HepG2 (cell line): ENCODE results near the gene ZDHHC24. TPM values are rescaled to one million over a fixed set of nuclear protein-coding genes. Genes with fewer than 3 reads are reported as not detected.

Experiments
- DNMT3B ChIP-seq: conservative IDR thresholded peaks from 2 replicates; pipeline ENCODE4 v1.6.1; 2016; ENCODE audit warnings: missing biosample characterization, control low read depth
- EZH2 ChIP-seq: conservative IDR thresholded peaks from 2 replicates; pipeline ENCODE4 v1.6.1; 2012; ENCODE audit warnings: mild to moderate bottlenecking, low read depth, low read length, moderate library complexity
- FOXK1 ChIP-seq: sonication (generic); formaldehyde crosslinking; IDR thresholded peaks from 2 replicates; pipeline ENCODE4 v1.4.0; 2020; ENCODE audit warnings: low read depth, missing genetic modification reagents, borderline replicate concordance
- JUN ChIP-seq: sonication (generic); formaldehyde crosslinking; IDR thresholded peaks from 2 replicates; pipeline ENCODE4 v1.4.0; 2020; ENCODE audit warnings: mild to moderate bottlenecking, missing genetic modification reagents
- KDM4B ChIP-seq: sonication (generic); formaldehyde crosslinking; IDR thresholded peaks from 2 replicates; pipeline ENCODE4 v1.4.0; 2020; ENCODE audit warnings: missing genetic modification reagents
- MAZ ChIP-seq, 2 experiments: sonication (generic) in 1 of 2; formaldehyde crosslinking in 1 of 2; IDR thresholded peaks; 2 replicates each; pipeline versions ENCODE4 v1.5.0 to v1.6.1; 2012 to 2020; ENCODE audit warnings: low read depth in 2 of 2, mild to moderate bottlenecking in 2 of 2, borderline replicate concordance in 1 of 2, improper control_type of control experiment in 1 of 2, low read length in 1 of 2, missing genetic modification reagents in 1 of 2, moderate library complexity in 1 of 2
- MTA1 ChIP-seq: sonication (generic); formaldehyde crosslinking; IDR thresholded peaks from 2 replicates; pipeline ENCODE4 v1.4.0; 2020; ENCODE audit warnings: missing genetic modification reagents, mild to moderate bottlenecking, borderline replicate concordance
- NR2F2 ChIP-seq: IDR thresholded peaks from 2 replicates; pipeline ENCODE4 v1.6.1; 2012; ENCODE audit warnings: low read depth, inconsistent platforms, borderline replicate concordance
- PITX1 ChIP-seq: sonication (generic); formaldehyde crosslinking; IDR thresholded peaks from 2 replicates; pipeline ENCODE4 v1.5.1; 2020; ENCODE audit warnings: mild to moderate bottlenecking, missing genetic modification reagents
- RXRB ChIP-seq: IDR thresholded peaks from 2 replicates; pipeline ENCODE4 v1.6.1; 2016; ENCODE audit warnings: borderline replicate concordance, missing genetic modification reagents, missing compliant biosample characterization
- ZC3H4 ChIP-seq: sonication (generic); formaldehyde crosslinking; IDR thresholded peaks from 2 replicates; pipeline ENCODE4 v1.4.0; 2020; ENCODE audit warnings: missing genetic modification reagents, borderline replicate concordance
- ZMYM3 ChIP-seq: sonication (generic); formaldehyde crosslinking; IDR thresholded peaks from 2 replicates; pipeline ENCODE4 v1.5.1; 2020; ENCODE audit warnings: mild to moderate bottlenecking, missing genetic modification reagents
- ZNF337 ChIP-seq: sonication (generic); formaldehyde crosslinking; IDR thresholded peaks from 2 replicates; pipeline ENCODE4 v1.5.1; 2020; ENCODE audit warnings: missing genetic modification reagents, low read depth, mild to moderate bottlenecking, borderline replicate concordance
- ZNF468 ChIP-seq: sonication (generic); formaldehyde crosslinking; IDR thresholded peaks from 2 replicates; pipeline ENCODE4 v1.8.0; 2022; ENCODE audit warnings: mild to moderate bottlenecking, moderate library complexity, missing genetic modification reagents
- ZNF484 ChIP-seq: sonication (generic); formaldehyde crosslinking; IDR thresholded peaks from 2 replicates; pipeline ENCODE4 v1.5.1; 2020; ENCODE audit warnings: mild to moderate bottlenecking, low read depth, missing genetic modification reagents, borderline replicate concordance
- ZNF773 ChIP-seq: sonication (generic); formaldehyde crosslinking; IDR thresholded peaks from 2 replicates; pipeline ENCODE4 v1.4.0; 2020; ENCODE audit warnings: missing genetic modification reagents, borderline replicate concordance
- ZNF850 ChIP-seq: sonication (generic); formaldehyde crosslinking; conservative IDR thresholded peaks from 2 replicates; pipeline ENCODE4 v1.9.0; 2021; ENCODE audit warnings: mild to moderate bottlenecking, missing genetic modification reagents
- ZNF883 ChIP-seq: sonication (generic); formaldehyde crosslinking; IDR thresholded peaks from 2 replicates; pipeline ENCODE4 v1.5.1; 2020; ENCODE audit warnings: mild to moderate bottlenecking, missing genetic modification reagents; ENCODE audit errors: not compliant biosample characterization
- ZSCAN30 ChIP-seq: sonication (generic); formaldehyde crosslinking; IDR thresholded peaks from 2 replicates; pipeline ENCODE4 v1.5.0; 2020; ENCODE audit warnings: mild to moderate bottlenecking, missing genetic modification reagents
- polyA plus RNA-seq, 8 experiments: library from polyadenylated mRNA; depleted of rRNA in 3 of 8; stranded (reverse) in 7 of 8; unstranded in 1 of 8; fragments of >200 nt; fragmentation: Illumina TruSeq in 4 of 8; extraction: Trizol in 4 of 8; gene quantifications; 2 replicates each; pipeline versions ENCODE4 v1.2.1 to v1.2.3, GENCODE V29; 2011 to 2016; ENCODE audit warnings: low read depth in 4 of 8, missing spikeins in 1 of 8, mixed read lengths in 1 of 8; ENCODE audit not compliant: insufficient read depth in 1 of 8
- total RNA-seq, 5 experiments: library from RNA; depleted of rRNA; stranded (reverse); fragments of >200 nt; fragmentation: Illumina TruSeq; extraction: Trizol; gene quantifications; 2 replicates each; pipeline ENCODE4 v1.2.3, GENCODE V29; 2016; ENCODE audit warnings: low read depth in 1 of 5
- TF ChIP-seq, protein P1 (sequence below): sonication (generic); formaldehyde crosslinking; IDR thresholded peaks from 2 replicates; pipeline ENCODE4 v1.4.0; 2020; ENCODE audit warnings: mild to moderate bottlenecking, missing genetic modification reagents
- TF ChIP-seq, protein P2 (sequence below): IDR thresholded peaks from 2 replicates; pipeline ENCODE4 v1.6.1; 2016; ENCODE audit warnings: missing compliant biosample characterization, missing genetic modification reagents, borderline replicate concordance
- TF ChIP-seq, protein P3 (sequence below): sonication (generic); formaldehyde crosslinking; IDR thresholded peaks from 2 replicates; pipeline ENCODE4 v1.8.0; 2023; ENCODE audit warnings: mild to moderate bottlenecking, missing genetic modification reagents
- TF ChIP-seq, protein P4 (sequence below): sonication (generic); formaldehyde crosslinking; IDR thresholded peaks from 2 replicates; pipeline ENCODE4 v1.5.0; 2020; ENCODE audit warnings: missing genetic modification reagents, mild to moderate bottlenecking, borderline replicate concordance
- TF ChIP-seq, protein P5 (sequence below): sonication (generic); formaldehyde crosslinking; IDR thresholded peaks from 2 replicates; pipeline ENCODE4 v1.9.0; 2021; ENCODE audit warnings: missing genetic modification reagents, mild to moderate bottlenecking, borderline replicate concordance

Gene ZDHHC24
- total and polyA plus RNA-seq, 2 of the 13 experiments (the other 11 are each of a cell fraction or from before 2014, with no cell fraction given): 4.3 TPM

DNA sequence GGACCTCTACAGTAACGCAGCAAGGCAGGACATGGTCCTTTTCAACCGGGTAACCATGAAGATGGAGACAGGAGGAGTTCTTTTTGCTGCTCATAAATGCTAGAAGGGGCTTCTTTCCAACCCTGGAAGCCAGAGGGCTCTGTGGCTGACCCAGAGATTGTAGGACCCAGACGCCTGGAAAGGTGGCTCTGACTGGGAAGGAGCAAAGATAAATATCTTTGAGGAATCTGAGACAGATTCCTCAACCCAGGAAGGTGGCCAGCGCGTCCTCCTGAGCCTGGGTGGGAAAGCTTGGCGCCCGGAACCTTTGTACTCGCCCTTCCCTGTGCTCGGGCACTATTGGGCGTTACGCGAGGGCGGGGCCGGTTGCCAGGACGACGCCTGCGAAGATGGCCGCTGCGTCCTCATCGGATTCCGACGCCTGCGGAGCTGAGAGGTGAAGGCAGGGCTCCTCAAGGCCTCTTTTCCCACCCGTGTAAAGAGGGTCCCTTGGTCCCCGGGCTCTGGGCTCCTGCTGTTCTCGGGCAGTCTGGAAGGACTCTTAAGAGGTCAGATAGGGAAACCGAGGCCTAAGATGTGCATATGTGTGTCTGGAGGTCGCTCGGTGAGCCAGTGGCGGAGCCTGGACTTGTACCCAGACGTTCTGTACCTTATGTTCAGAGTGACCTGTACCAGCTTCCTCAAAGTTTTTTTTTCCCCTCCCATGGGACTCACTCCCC, 35.4 kb downstream of the ZDHHC24 start, which contains the start of gene BBS1 (continued):
- TF ChIP-seq, protein P1, sequence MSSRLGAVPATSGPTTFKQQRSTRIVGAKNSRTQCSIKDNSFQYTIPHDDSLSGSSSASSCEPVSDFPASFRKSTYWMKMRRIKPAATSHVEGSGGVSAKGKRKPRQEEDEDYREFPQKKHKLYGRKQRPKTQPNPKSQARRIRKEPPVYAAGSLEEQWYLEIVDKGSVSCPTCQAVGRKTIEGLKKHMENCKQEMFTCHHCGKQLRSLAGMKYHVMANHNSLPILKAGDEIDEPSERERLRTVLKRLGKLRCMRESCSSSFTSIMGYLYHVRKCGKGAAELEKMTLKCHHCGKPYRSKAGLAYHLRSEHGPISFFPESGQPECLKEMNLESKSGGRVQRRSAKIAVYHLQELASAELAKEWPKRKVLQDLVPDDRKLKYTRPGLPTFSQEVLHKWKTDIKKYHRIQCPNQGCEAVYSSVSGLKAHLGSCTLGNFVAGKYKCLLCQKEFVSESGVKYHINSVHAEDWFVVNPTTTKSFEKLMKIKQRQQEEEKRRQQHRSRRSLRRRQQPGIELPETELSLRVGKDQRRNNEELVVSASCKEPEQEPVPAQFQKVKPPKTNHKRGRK (CRISPR knock-in tag): no peak
- no peak for TF ChIP-seq ZNF337 (CRISPR knock-in tag)
- no peak for TF ChIP-seq ZNF484
- TF ChIP-seq, protein P2, sequence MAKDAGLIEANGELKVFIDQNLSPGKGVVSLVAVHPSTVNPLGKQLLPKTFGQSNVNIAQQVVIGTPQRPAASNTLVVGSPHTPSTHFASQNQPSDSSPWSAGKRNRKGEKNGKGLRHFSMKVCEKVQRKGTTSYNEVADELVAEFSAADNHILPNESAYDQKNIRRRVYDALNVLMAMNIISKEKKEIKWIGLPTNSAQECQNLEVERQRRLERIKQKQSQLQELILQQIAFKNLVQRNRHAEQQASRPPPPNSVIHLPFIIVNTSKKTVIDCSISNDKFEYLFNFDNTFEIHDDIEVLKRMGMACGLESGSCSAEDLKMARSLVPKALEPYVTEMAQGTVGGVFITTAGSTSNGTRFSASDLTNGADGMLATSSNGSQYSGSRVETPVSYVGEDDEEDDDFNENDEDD (CRISPR knock-in tag): peak; percentile 63
- no peak for TF ChIP-seq ZNF773
- no peak for TF ChIP-seq ZNF883 (CRISPR knock-in tag)
- 0 out of 2 replicates have a peak, but pooled peaks have one; percentile 25 for TF ChIP-seq KDM4B (CRISPR knock-in tag)
- 0 out of 2 replicates have a peak, but pooled peaks have one; percentile 75 for TF ChIP-seq DNMT3B (CRISPR knock-in tag)
- TF ChIP-seq ZNF468 (CRISPR knock-in tag): no peak
- no peak for TF ChIP-seq PITX1 (CRISPR knock-in tag)
- no peak for TF ChIP-seq MTA1
- TF ChIP-seq, protein P3, sequence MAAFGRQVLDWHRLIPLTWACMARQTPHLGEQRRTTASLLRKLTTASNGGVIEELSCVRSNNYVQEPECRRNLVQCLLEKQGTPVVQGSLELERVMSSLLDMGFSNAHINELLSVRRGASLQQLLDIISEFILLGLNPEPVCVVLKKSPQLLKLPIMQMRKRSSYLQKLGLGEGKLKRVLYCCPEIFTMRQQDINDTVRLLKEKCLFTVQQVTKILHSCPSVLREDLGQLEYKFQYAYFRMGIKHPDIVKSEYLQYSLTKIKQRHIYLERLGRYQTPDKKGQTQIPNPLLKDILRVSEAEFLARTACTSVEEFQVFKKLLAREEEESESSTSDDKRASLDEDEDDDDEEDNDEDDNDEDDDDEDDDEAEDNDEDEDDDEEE (CRISPR knock-in tag): 0 out of 2 replicates have a peak, but pooled peaks have one; percentile 38
- TF ChIP-seq ZNF850 (CRISPR knock-in tag): no peak
- TF ChIP-seq ZC3H4: no peak
- TF ChIP-seq ZMYM3 (CRISPR knock-in tag): peak; percentile 32; the same call in 1 of the 2 replicates
- TF ChIP-seq, protein P4, sequence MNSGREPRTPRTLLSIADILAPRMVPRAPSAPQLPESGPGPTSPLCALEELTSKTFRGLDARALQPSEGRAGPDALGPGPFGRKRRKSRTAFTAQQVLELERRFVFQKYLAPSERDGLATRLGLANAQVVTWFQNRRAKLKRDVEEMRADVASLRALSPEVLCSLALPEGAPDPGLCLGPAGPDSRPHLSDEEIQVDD: no peak
- 0 out of 2 replicates have a peak, but pooled peaks have one; percentile 53 for TF ChIP-seq RXRB (CRISPR knock-in tag)
- TF ChIP-seq, protein P5, sequence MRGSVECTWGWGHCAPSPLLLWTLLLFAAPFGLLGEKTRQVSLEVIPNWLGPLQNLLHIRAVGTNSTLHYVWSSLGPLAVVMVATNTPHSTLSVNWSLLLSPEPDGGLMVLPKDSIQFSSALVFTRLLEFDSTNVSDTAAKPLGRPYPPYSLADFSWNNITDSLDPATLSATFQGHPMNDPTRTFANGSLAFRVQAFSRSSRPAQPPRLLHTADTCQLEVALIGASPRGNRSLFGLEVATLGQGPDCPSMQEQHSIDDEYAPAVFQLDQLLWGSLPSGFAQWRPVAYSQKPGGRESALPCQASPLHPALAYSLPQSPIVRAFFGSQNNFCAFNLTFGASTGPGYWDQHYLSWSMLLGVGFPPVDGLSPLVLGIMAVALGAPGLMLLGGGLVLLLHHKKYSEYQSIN (CRISPR knock-in tag): no peak
- TF ChIP-seq NR2F2: no peak; the same call in 1 of the 2 replicates
- no peak for TF ChIP-seq ZSCAN30 (CRISPR knock-in tag)
- TF ChIP-seq FOXK1 (CRISPR knock-in tag): peak; percentile 68; the same call in 1 of the 2 replicates
- no peak for TF ChIP-seq EZH2
- TF ChIP-seq JUN (CRISPR knock-in tag): no peak
- 0 out of 2 replicates have a peak, but pooled peaks have one; percentile 54 for TF ChIP-seq MAZ (IDR thresholded peaks at IDR 0.05; ENCODE audit: borderline replicate concordance, low read depth, low read length)
- TF ChIP-seq MAZ (CRISPR knock-in tag; IDR thresholded peaks at IDR 0.05; ENCODE audit: low read depth): peak; percentile 85
